Activated CD4-positive, alpha-beta T cell treated with anti-CD3 and anti-CD28 coated beads, Interleukin-2, amount 10 ng/mL, durations not matched to agents 24 days and 14 days (primary cell): ENCODE measurements around the gene CLK2. TPM values are rescaled to one million over a fixed set of nuclear protein-coding genes. Genes with fewer than 3 reads are reported as not detected.

ENCODE experiments used
- DNase-seq: peaks from one replicate; pipeline ENCODE4 v3.0.0; 2022
- H3K27ac Mint-ChIP-seq: one replicate; pipeline ENCODE4 v1.8.0; 2022; ENCODE audit warnings: mild to moderate bottlenecking, mixed read lengths
- H3K27me3 Mint-ChIP-seq: one replicate; pipeline ENCODE4 v1.8.0; 2022; ENCODE audit warnings: mixed read lengths
- H3K36me3 Mint-ChIP-seq: one replicate; pipeline ENCODE4 v1.8.0; 2022; ENCODE audit warnings: low read depth, mild to moderate bottlenecking, mixed read lengths
- H3K4me1 Mint-ChIP-seq: one replicate; pipeline ENCODE4 v1.8.0; 2021; ENCODE audit warnings: mixed read lengths
- H3K4me3 Mint-ChIP-seq: one replicate; pipeline ENCODE4 v1.8.0; 2022; ENCODE audit warnings: mild to moderate bottlenecking, moderate library complexity, mixed read lengths
- H3K9me3 Mint-ChIP-seq: one replicate; pipeline ENCODE4 v1.8.0; 2021; ENCODE audit warnings: mixed read lengths
- intact Hi-C: fragments of 100-400 bp; cut with micrococcal nuclease; formaldehyde crosslinking; loops from one replicate; pipeline ENCODE4 v1.15.1; 2023
- total RNA-seq: library from RNA; stranded (reverse); gene quantifications from 2 replicates; pipeline ENCODE4 v1.2.3, GENCODE V29; 2022

Gene CLK2
- total RNA-seq, 1 donor from 2014 or later, result 90.6 TPM

DNA sequence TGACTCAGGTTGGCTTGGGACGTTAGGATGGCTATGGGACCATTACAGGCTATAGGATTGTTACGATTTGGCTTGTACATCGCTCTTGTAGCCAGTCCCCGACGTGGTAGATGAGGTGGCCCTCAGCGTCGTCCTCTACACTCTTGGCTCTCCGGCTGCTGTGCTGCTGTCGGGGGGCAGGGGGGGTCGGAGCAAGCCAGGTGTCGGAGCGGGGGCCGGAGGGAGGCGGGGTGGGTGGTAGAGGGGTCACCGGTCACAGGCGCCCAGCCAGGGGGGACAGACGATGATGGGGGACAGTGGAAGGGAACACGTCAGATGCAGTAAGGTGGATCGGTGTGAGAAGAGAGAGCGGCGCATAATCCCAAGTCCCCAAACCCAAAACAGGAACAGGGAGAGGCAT lies 4.7 kb downstream of the CLK2 start:
- no peak overlapping the region for H3K27ac Mint-ChIP-seq
- DNase-seq, result no peak
- no peaks in the 10 kb centered on the region for H3K9me3 Mint-ChIP-seq
- no peaks in the 10 kb centered on the region for H3K27me3 Mint-ChIP-seq
- peaks cover 24% of the 10 kb centered on the region for H3K4me1 Mint-ChIP-seq
- no peak overlapping the region for H3K4me3 Mint-ChIP-seq
- intact Hi-C loops, result no loop called here
- peaks cover 78% of the 10 kb centered on the region for H3K36me3 Mint-ChIP-seq

DNA sequence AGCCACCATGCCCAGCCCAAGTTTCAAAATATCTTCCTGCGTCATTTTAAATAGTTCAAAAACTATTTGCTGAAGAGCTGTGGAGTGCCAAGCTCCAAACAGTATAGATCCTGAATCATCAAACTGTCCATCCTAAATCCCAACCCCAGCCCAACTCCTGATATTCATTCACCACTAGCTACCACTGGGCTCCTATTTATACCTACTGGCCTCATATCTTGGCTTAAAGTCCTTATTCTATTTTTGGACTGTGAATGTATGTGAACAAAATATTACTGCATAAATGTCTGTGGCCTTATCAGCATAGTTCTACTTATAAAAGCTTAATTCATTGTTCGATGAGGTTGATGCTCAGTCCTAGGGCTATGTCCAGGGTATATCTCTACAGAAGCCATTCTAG lies 5.9 kb downstream of the CLK2 start:
- no peaks in the 10 kb centered on the region for H3K27me3 Mint-ChIP-seq
- no peak for DNase-seq
- no peak overlapping the region for H3K4me3 Mint-ChIP-seq
- intact Hi-C loops, result no loop called here
- H3K4me1 Mint-ChIP-seq, result peaks cover 24% of the 10 kb centered on the region
- H3K9me3 Mint-ChIP-seq, result no peaks in the 10 kb centered on the region
- H3K27ac Mint-ChIP-seq, result no peak overlapping the region
- H3K36me3 Mint-ChIP-seq, result peaks cover 81% of the 10 kb centered on the region

DNA sequence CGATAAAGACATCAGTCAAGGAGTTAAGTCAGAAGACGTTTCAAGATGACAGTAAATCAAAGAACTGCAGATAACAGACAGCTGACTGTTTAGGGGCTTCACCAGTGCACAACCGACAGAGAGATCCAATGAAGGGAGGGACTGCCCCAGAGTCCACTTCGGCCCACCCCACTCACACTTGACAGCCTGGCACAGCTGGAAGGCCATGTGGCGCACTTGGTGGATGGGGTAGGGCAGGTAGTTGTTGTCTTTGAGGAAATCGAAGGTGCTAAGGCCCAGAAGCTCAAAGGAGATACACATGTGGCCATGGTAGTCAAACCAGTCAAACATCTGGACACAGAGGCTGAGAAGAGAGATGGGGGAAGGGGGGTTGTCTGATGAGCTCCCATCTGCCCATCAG lies 6.8 kb downstream of the CLK2 start:
- Mint-ChIP-seq H3K27me3 (no peaks in the 10 kb centered on the region), H3K27ac (no peak overlapping the region), H3K4me1 (peaks cover 22% of the 10 kb centered on the region), H3K9me3 (no peaks in the 10 kb centered on the region), H3K36me3 (peaks cover 84% of the 10 kb centered on the region), H3K4me3 (no peak overlapping the region)
- intact Hi-C loops, result no loop called here
- no peak for DNase-seq

DNA sequence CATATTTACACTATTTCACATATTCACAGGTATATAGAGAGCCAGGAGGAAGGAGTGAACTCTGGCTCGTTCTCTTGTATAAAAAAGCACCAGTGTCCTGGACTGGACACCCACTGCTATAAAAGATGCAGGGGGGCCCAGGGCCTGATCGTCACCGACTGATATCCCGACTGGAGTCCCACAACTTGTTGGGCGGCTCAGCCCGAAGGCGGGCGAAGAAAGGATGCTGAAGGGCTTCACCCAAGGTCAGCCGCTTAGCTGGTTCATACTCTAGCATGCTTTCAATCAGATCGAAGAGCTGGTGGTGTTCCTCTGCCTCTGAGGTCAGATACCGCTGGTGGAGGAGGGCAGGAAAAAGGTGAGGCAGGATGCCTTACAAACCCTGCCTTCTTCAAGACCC lies 10.2 kb downstream of the CLK2 start:
- intact Hi-C loops, result loop anchor here (5.0 kb wide), 1 partner anchor 56 kb away; the partner anchor contains the start of genes MTX1 and THBS3
- no peak for DNase-seq
- no peaks in the 10 kb centered on the region for H3K9me3 Mint-ChIP-seq
- peaks cover 31% of the 10 kb centered on the region for H3K4me1 Mint-ChIP-seq
- peak overlapping the region; percentile 96 for H3K4me3 Mint-ChIP-seq
- H3K27ac Mint-ChIP-seq, result peak overlapping the region; percentile 91
- peaks cover 80% of the 10 kb centered on the region for H3K36me3 Mint-ChIP-seq
- no peaks in the 10 kb centered on the region for H3K27me3 Mint-ChIP-seq

DNA sequence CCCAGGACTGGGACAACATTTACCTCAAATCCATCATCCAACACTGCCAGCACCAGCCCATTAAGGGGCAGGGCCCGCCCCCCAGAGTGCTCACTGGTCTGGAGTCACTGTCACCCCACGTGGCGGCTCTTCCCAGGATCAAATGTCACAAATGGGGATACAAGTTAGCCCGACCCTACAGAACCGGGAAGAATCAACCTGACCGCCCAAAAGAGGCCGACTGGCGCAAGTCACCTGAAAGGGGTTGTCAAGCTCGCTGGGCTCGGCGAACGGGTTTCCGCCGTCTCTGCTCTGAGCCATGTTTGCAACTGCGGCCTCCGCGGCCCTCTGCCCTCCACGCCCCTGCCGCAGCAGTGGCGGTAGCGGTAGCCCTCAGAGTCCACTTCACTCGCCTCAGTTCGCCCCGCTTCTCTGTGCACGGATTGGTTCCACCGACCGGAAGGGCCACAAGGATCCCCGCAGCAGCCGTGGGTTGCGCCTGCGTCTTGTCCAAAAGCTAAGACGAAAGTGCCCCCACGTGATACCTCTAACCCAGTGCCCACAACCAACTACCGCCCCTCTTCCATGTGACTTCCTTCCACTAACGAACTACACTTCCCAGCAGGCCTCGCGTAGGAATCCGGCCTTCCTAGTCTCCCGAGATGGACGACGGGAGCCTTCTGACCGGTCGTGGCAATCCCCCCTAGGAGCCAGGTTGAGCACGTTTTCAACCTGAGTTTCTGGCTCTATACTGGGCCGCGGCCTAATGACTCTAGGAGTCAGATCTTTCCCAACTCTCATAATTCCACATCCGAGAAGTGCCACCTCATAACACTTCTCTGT lies 11.2 kb downstream of the CLK2 start, which contains the start of gene SCAMP3:
Gene SCAMP3 (minus strand): TSS at position 509 of the 822 bp plus-strand sequence. CDS start 209 bp downstream, at position 300.
- Mint-ChIP-seq H3K27ac (peak within 1 kb of the TSS; percentile 91), H3K36me3 (peaks cover 78% of the 10 kb centered on the region), H3K27me3 (no peaks in the 10 kb centered on the region), H3K4me3 (peak within 1 kb of the TSS; percentile 96), H3K9me3 (no peaks in the 10 kb centered on the region), H3K4me1 (peaks cover 30% of the 10 kb centered on the region)
- peak; percentile 96 for DNase-seq
- intact Hi-C loops, result loop anchor here (1.0 to 5.0 kb wide), 7 partner anchors 11 to 597 kb away; partner anchors contain the start of genes CLK2, FDPS, HCN3 and MTX1

DNA sequence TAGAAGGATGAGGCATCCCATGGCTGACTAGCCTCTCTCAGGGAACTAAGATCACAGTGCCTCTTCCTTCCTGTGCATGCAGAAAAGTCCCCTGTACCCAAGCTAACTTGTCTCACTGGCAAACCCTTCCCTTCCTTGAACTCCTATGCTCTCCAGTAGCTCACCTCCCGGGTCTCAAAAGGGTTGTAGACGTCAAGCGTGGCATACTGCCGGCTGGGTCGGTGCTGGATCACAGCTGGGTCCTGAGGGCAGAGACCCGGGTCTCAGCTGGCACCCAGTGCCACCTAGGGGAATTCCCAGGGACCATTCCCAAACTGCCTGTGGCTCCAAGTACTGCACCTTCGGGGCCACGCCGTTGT lies 11.8 kb downstream of the CLK2 start:
- Mint-ChIP-seq H3K4me1 (peaks cover 30% of the 10 kb centered on the region), H3K4me3 (peak overlapping the region; percentile 96), H3K36me3 (peaks cover 79% of the 10 kb centered on the region), H3K9me3 (no peaks in the 10 kb centered on the region), H3K27me3 (no peaks in the 10 kb centered on the region), H3K27ac (peak overlapping the region; percentile 91)
- intact Hi-C loops, result loop anchor here (5.0 kb wide), 1 partner anchor 54 kb away; the partner anchor contains the start of genes MTX1 and THBS3
- peak; percentile 78 for DNase-seq

DNA sequence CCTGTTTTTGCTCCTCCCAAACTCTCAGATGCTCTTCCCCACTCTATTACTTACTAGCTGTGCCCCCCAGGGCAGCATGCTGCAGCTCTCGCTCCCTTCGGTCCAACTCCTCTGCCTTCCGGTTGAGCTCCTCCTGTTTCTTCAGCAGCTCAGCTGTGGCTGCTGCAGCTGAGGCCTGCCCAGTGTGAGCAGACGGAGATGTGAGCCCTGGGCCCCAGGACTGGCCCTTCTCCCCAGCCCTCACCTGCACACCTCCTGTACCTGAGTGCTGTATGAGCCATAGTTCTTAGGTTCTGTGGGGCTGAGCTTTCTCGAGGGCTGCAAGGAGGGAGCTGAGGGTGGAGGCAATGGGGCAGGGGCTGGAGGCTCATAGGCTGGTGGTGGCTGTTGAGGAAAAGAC lies 13.0 kb downstream of the CLK2 start:
- Mint-ChIP-seq H3K4me1 (peaks cover 32% of the 10 kb centered on the region), H3K4me3 (peak overlapping the region; percentile 96), H3K27me3 (no peaks in the 10 kb centered on the region), H3K27ac (peak overlapping the region; percentile 39), H3K9me3 (no peaks in the 10 kb centered on the region), H3K36me3 (peaks cover 71% of the 10 kb centered on the region)
- intact Hi-C loops, result loop anchor here (5.0 kb wide), 1 partner anchor 53 kb away; the partner anchor contains the start of genes MTX1 and THBS3
- no peak for DNase-seq

DNA sequence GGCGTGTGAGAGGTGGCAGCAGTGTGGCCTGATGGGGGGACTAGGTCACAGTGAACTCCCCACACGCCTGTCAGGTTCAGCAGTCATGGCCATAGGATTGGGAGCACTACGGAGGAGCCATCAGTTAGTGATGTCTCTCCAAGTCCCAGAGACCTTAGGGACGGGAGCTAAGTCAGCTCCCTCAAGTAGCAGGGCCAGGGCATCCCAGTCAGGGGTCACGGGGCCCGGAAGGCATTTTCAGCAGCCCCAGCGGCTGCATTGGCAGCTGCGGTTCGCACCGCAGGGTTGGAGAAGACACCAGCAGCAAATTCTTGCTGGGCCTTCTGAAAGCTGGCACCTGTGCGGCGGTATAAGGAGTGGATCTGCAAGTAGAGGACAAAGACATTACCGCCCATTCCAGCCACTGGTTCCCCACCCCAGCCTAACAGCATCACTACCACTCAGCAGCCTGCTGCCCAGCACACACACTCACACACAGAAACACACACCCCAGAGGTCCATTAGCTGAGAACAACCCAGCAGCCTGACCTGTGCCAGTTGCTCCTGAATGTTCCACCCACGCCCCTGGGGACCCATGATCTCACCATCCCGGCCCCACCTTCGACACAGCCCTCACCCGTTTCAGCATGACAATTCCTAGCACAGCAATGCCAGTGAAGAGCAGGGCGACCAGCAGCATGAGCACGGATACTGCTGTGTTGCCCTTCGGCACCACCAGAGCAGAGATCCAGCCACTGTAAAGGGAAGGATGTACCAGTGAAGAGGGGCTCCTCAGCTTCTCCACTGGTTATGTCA lies 17.0 kb downstream of the CLK2 start:
- Mint-ChIP-seq H3K4me3 (peak overlapping the region; percentile 85), H3K36me3 (peaks cover 43% of the 10 kb centered on the region), H3K27me3 (no peaks in the 10 kb centered on the region), H3K27ac (peak overlapping the region; percentile 72), H3K4me1 (peaks cover 32% of the 10 kb centered on the region), H3K9me3 (no peaks in the 10 kb centered on the region)
- DNase-seq, result peak; percentile 60
- intact Hi-C loops, result no loop called here

DNA sequence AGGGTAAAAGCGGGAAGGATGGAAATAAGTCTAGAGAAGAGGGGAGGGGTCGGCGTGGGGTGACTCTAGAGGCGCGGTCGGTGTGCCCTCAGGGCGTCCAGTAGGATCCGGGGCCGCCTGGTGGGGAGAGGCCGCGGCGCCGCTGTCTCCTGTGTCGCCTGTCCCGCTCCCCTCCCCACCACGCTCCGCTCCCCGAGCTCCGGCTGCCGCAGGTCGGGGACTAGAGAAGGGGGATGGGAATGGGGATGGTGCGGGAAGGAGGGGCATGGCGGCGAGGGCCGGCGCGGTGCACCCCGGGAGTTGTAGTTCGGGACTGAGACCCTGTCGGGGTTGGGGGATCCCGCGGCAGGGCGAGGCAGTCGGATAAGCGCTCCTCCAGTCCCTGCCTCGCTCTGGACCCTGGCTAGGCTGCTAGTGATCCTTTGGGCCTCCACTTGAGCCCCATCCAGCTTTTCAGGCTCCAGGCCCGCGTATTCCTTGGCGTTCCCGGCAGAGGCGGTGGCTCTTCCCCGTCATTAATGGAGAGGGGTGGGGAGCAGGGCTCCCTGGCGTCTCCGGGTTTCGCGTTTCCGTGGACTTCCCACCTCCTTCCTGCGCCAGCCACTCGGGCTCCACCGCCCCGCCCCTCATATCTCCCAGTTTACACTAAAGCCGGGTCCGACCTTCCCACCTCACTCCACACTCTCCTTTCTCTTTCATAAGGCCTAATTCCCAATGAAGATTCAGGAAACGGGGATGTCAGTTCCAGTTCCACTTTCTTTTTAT lies 17.9 kb downstream of the CLK2 start, which contains the start of gene ENTREP3:
Gene ENTREP3 (minus strand): TSS at position 241 of the 765 bp plus-strand sequence. CDS start 606 bp downstream, outside the sequence.
- peak within 1 kb of the TSS; percentile 81 for H3K27ac Mint-ChIP-seq
- no peaks in the 10 kb centered on the region for H3K9me3 Mint-ChIP-seq
- H3K4me3 Mint-ChIP-seq, result peak within 1 kb of the TSS; percentile 85
- peaks cover 39% of the 10 kb centered on the region for H3K36me3 Mint-ChIP-seq
- peak; percentile 94 for DNase-seq
- peaks cover 28% of the 10 kb centered on the region for H3K4me1 Mint-ChIP-seq
- intact Hi-C loops, result loop anchor here (1.0 kb wide), 2 partner anchors 28 to 68 kb away; no protein-coding TSS in a partner anchor
- H3K27me3 Mint-ChIP-seq, result no peaks in the 10 kb centered on the region

DNA sequence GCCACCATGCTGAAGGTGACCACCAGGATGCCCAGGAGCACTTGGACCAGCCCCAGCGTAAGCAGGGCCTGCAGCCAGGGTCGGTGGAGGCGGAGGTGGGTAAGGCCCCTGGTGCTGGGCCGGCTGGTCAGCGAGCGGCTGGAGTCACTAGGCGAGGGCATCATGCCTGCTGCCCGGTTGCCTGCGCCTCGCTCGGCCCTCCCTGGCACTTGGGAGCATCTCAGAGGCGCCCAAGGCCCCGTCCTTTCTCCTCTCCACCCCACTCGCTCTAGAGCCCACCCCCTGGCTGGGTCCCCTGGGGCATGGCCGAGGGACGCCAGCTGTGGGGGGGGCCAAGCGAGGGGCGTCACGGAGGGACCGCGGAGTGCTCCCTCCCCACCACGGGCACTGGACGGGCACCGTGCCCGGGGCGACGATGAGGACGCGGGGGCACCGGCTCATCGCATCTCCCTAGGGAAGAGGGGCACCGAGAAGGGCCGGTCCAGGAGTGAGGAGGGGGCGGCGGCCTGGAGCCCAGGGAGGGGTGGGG lies 18.5 kb downstream of the CLK2 start:
- Mint-ChIP-seq H3K4me3 (peak overlapping the region; percentile 85), H3K27ac (peak overlapping the region; percentile 81), H3K36me3 (peaks cover 34% of the 10 kb centered on the region), H3K4me1 (peaks cover 26% of the 10 kb centered on the region), H3K27me3 (no peaks in the 10 kb centered on the region), H3K9me3 (no peaks in the 10 kb centered on the region)
- intact Hi-C loops, result loop anchor here (1.0 kb wide), 2 partner anchors 27 to 69 kb away; no protein-coding TSS in a partner anchor
- DNase-seq, result peak; percentile 67

DNA sequence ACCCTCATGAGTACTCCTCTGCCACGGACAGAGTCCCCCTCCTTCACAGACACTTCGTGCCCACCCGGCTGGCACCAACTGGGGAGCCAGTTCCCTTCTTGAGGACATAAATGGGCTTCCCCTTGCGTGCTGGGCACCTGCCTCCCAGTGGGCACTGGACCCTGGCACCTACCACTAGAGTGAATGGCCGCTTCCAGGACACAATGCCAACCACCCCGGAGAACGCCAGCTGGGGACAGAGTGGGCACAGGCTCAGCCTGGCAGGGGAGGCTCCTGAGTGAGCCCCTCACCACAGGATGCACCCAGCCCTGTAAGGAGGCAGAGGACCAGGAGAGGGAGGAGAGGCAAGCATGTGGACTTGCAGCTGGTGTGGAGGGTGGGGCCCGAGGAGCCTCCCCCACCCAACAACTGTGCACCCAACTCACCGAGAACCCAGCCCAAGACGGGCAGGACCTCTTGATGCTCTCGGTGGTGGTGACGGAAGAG lies 19.0 kb downstream of the CLK2 start:
- Mint-ChIP-seq H3K27me3 (no peaks in the 10 kb centered on the region), H3K9me3 (no peaks in the 10 kb centered on the region), H3K27ac (peak overlapping the region; percentile 81), H3K4me1 (peaks cover 26% of the 10 kb centered on the region), H3K36me3 (peaks cover 32% of the 10 kb centered on the region), H3K4me3 (peak overlapping the region; percentile 85)
- intact Hi-C loops, result no loop called here
- DNase-seq, result no peak

DNA sequence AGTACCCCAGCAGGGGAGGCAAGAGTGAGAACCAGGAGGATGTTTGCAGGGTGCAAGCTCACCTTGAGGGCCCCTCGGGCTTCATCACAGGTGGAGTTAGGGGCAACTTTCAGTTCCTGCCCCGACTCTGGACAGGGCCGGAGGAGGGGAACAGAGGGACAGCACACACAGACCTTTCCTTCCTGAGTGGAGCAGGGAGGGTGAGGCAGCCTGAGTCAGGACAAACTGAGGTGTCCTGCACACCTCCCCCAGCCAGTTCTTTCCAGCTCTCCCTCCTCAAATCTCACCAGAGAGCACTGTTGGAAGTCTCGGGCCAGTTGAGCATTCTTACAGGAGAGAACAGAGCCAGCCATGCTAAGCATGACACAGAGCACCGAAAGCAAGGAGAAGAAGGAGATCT lies 19.5 kb downstream of the CLK2 start:
- H3K9me3 Mint-ChIP-seq, result no peaks in the 10 kb centered on the region
- H3K4me3 Mint-ChIP-seq, result peak overlapping the region; percentile 85
- H3K36me3 Mint-ChIP-seq, result peaks cover 29% of the 10 kb centered on the region
- intact Hi-C loops, result no loop called here
- H3K4me1 Mint-ChIP-seq, result peaks cover 26% of the 10 kb centered on the region
- no peak for DNase-seq
- H3K27me3 Mint-ChIP-seq, result no peaks in the 10 kb centered on the region
- H3K27ac Mint-ChIP-seq, result peak overlapping the region; percentile 81

DNA sequence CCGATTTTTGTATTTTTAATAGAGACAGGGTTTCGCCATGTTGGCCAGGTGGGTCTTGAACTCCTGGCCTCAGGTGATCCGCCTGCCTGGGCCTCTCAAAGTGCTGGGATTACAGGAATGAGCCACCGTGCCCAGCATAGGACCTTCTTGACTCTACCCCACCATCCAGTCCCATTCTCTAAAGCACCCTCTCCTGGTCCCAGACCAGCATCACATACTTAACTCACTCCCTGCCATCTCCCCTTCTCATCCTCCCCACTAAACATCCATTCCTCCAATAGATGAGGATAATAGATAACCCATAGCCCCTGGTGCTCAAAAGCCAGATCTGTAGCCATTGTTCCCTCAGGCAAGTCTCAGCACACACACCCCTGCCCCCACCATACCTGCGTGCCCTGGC lies 20.1 kb downstream of the CLK2 start:
- Mint-ChIP-seq H3K4me1 (peaks cover 26% of the 10 kb centered on the region), H3K9me3 (no peaks in the 10 kb centered on the region), H3K27me3 (no peaks in the 10 kb centered on the region), H3K4me3 (peak overlapping the region; percentile 85), H3K27ac (peak overlapping the region; percentile 46), H3K36me3 (peaks cover 23% of the 10 kb centered on the region)
- DNase-seq, result no peak
- intact Hi-C loops, result no loop called here
